Right lobe of liver (tissue), 6 donors: ENCODE measurements around the gene GGCT. TPM values are rescaled to one million over a fixed set of nuclear protein-coding genes. Genes with fewer than 3 reads are reported as not detected.

ENCODE experiments used
- ATAC-seq, 4 donors: fragments of 200-7000 bp; cut with Tn5 transposase; one replicate each; pipeline ENCODE4 v1.9.1; 2020; ENCODE audit warnings: mild to moderate bottlenecking in 4 of 4, moderate library complexity in 4 of 4
- DNase-seq, 3 donors: peaks; one replicate each; pipeline ENCODE4 v3.0.0-alpha.2; 2020
- H3K27ac ChIP-seq, 3 donors: fragments of 200-600 bp; one replicate each; pipeline ENCODE4 v1.8.0; 2022
- H3K27me3 ChIP-seq, 2 donors: fragments of 200-600 bp; one replicate each; pipeline ENCODE4 v1.8.0; 2022
- H3K36me3 ChIP-seq, 4 donors: fragments of 200-600 bp; sonication (generic) in 1 of 4; one replicate each; pipeline versions ENCODE4 v1.5.1 to v1.8.0; 2017 to 2022; ENCODE audit warnings: control low read depth in 1 of 4
- H3K4me1 ChIP-seq, 4 donors: fragments of 200-600 bp; sonication (generic) in 1 of 4; one replicate each; pipeline versions ENCODE4 v1.5.1 to v1.8.0; 2017 to 2022; ENCODE audit warnings: control low read depth in 1 of 4
- H3K4me3 ChIP-seq, 3 donors: fragments of 200-600 bp; one replicate each; pipeline ENCODE4 v1.8.0; 2022
- H3K9me3 ChIP-seq, 4 donors: fragments of 200-600 bp; sonication (generic) in 1 of 4; one replicate each; pipeline versions ENCODE4 v1.5.1 to v1.8.0; 2017 to 2022; ENCODE audit warnings: control low read depth in 1 of 4
- POLR2A ChIP-seq: fragments of 450-650 bp; IDR thresholded peaks from one replicate; pipeline ENCODE4 v1.6.1; 2017; ENCODE audit warnings: antibody characterized with exemption, mild to moderate bottlenecking
- WGBS: methylation state at CpG from one replicate; pipeline ENCODE4 v1.1.6; 2018; ENCODE audit warnings: low coverage, low lambda C conversion rate; ENCODE audit not compliant: insufficient coverage; ENCODE audit errors: missing lambda C conversion rate; 5-methylcytosine and 5-hydroxymethylcytosine counted together
- intact Hi-C, 2 donors: fragments of 100-400 bp; cut with DNase I; formaldehyde crosslinking; loops; one replicate each; pipeline versions ENCODE4 v1.11.2 to v1.14.1; 2022
- total RNA-seq, 6 experiments: library from RNA; depleted of rRNA in 2 of 6; stranded (reverse); fragments of >200 nt in 2 of 6; fragmentation: NEBNext Ultra II Directional in 3 of 6; extraction: Animal tissue kit (Norgen Biotek cat#: 25700) in 3 of 6; gene quantifications; one replicate each; pipeline versions ENCODE4 v1.1.0 to v1.2.4, GENCODE V29; 2016 to 2023
- TF ChIP-seq, protein P1 (sequence below), 4 donors: fragments of 200-600 bp in 3 of 4; fragments of 450-650 bp in 1 of 4; IDR thresholded peaks; one replicate each; pipeline versions ENCODE4 v1.5.1 to v1.8.0; 2016 to 2022; ENCODE audit warnings: antibody characterized with exemption in 4 of 4, mild to moderate bottlenecking in 2 of 4
- donor health status: DM: no; HTN: yes; CAD: no.
- donor health status: DM: no; HTN: no; CAD: no.
- donor health status: DM: no; HTN: no; CAD: no.
- donor health status: DM: no; HTN: yes; CAD: no.
- donor health status: DM: no; HTN: yes; CAD: no.

GGCT gene
- total RNA-seq, 6 experiments from 2014 or later: 13.2 to 23.8 (median 16.8) TPM

DNA sequence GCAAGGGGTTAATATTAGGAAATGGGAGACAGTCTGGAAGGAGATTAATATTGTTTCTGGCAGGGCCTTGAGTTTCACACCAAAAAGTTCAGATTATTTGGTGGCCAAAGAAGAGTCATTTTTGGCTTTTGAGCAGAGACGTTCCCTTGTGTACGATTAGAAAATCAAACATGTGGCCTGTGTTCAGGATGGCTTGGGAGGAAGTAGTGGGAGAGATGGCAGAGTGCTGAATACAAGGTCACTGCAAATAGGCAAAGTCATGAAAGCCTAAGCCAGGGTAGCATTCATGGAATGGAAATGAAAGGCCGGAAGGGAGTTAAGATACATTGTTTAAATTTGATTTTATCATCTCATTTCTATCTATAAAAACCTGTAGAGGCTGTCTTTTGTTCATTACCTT, 9.5 kb upstream of the GGCT start:
- Histone ChIP-seq H3K9me3 (no peaks in the 10 kb centered on the region), H3K4me1 (no peaks in the 10 kb centered on the region), H3K4me3 (no peak overlapping the region), H3K27ac (no peak overlapping the region), H3K27me3 (no peaks in the 10 kb centered on the region), H3K36me3 (no peaks in the 10 kb centered on the region)
- intact Hi-C loops: no loop called here
- WGBS: 87% methylated on average over 3 of the region's 3 CpGs
- ATAC-seq: no peak
- no peak for DNase-seq
- TF ChIP-seq, protein P1, sequence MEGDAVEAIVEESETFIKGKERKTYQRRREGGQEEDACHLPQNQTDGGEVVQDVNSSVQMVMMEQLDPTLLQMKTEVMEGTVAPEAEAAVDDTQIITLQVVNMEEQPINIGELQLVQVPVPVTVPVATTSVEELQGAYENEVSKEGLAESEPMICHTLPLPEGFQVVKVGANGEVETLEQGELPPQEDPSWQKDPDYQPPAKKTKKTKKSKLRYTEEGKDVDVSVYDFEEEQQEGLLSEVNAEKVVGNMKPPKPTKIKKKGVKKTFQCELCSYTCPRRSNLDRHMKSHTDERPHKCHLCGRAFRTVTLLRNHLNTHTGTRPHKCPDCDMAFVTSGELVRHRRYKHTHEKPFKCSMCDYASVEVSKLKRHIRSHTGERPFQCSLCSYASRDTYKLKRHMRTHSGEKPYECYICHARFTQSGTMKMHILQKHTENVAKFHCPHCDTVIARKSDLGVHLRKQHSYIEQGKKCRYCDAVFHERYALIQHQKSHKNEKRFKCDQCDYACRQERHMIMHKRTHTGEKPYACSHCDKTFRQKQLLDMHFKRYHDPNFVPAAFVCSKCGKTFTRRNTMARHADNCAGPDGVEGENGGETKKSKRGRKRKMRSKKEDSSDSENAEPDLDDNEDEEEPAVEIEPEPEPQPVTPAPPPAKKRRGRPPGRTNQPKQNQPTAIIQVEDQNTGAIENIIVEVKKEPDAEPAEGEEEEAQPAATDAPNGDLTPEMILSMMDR (IDR thresholded peaks at IDR 0.05): no peak
- TF ChIP-seq POLR2A: no peak

DNA sequence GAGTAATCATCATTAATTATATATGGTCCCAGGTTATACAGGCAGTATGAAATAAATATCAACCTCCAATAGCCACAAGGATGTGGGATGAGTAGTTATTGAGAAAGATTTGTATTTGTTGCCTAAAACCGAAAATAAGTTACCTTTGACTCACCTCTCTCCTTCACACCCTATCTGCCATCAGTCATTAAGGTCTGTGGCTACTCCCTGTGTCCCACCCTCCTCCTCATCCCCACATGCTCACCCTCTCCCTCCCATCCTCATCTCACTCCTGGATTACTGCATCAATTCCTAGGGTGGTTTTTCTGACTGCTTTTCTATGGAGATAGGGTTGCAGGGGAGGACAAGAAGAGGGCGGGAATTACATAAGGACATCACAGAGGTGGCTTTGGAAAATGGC, 9.1 kb upstream of the GGCT start:
- no peaks in the 10 kb centered on the region for H3K9me3 ChIP-seq
- ATAC-seq (no peak), DNase-seq (no peak)
- WGBS: 94% methylated on average over 2 of the region's 2 CpGs
- H3K36me3 ChIP-seq: no peaks in the 10 kb centered on the region
- TF ChIP-seq POLR2A: no peak
- TF ChIP-seq, protein P1 (IDR thresholded peaks at IDR 0.05): no peak
- no peaks in the 10 kb centered on the region for H3K4me1 ChIP-seq
- H3K4me3 ChIP-seq: no peak overlapping the region
- intact Hi-C loops: no loop called here
- no peak overlapping the region for H3K27ac ChIP-seq
- no peaks in the 10 kb centered on the region for H3K27me3 ChIP-seq

DNA sequence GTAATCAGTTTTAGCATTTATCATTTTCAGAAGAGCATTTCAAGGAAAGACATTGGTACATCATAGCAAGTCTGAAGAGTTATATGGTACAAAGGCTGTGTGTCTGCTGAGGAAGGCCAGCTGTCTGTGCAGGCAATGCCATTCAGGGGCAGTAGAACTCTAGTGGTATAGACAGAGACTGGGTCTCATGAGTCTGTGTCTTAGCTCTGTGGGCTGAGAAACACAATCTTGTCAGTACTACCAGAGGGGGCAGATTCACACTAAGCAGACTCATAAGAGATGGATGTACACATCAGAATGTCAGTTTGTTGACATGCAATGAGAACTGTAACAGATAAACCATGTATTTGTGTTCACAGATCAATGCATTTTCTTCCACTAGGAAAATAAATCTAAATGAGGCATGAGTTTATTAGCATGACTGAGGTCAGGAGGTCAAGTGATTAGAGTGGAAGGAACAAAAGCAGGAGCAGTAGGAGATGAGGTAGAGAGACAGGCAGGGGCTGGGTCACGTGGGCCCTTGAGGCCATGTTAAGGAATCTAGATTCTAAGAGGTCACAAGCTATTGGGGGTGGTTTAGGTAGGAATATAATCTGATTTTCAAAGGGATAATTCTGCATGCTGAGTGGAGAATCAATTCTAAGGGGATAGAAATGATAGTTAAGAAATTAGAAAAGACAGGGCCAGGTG, 7.5 kb upstream of the GGCT start:
- H3K27me3 ChIP-seq: no peaks in the 10 kb centered on the region
- H3K27ac ChIP-seq: no peak overlapping the region
- DNase-seq (no peak), ATAC-seq (no peak)
- 83% methylated on average over 1 of the region's 1 CpG for WGBS
- H3K9me3 ChIP-seq: no peaks in the 10 kb centered on the region
- no peak overlapping the region for H3K4me3 ChIP-seq
- no peaks in the 10 kb centered on the region for H3K4me1 ChIP-seq
- TF ChIP-seq POLR2A: no peak
- TF ChIP-seq, protein P1 (IDR thresholded peaks at IDR 0.05): no peak
- intact Hi-C loops: no loop called here
- no peaks in the 10 kb centered on the region for H3K36me3 ChIP-seq

DNA sequence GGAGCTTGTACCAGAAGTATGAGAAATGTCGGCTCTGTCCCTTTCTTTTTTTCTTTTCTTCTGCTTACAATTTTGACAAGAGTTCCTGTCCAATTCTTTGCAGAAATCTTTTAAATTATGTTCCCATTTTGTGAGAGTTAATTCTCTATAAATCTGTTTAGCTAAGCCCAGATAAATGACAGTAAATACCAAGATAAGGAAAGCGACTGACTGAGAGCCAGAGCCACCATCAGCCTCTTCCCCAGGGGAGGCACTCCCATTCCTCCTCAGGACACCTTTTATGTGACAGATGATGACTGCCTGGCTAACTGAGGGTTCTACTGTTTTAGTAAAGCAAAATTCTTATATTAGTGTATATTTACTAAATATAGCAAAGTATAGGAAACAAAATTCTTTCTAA, 6.9 kb upstream of the GGCT start:
- DNase-seq (no peak), ATAC-seq (no peak)
- 91% methylated on average over 2 of the region's 2 CpGs for WGBS
- TF ChIP-seq, protein P1 (IDR thresholded peaks at IDR 0.05): no peak
- no peak for TF ChIP-seq POLR2A
- H3K27me3 ChIP-seq: no peaks in the 10 kb centered on the region
- no peaks in the 10 kb centered on the region for H3K36me3 ChIP-seq
- H3K4me1 ChIP-seq: no peaks in the 10 kb centered on the region
- no peak overlapping the region for H3K4me3 ChIP-seq
- intact Hi-C loops: no loop called here
- no peaks in the 10 kb centered on the region for H3K9me3 ChIP-seq
- no peak overlapping the region for H3K27ac ChIP-seq
